Activated CD8-positive, alpha-beta memory T cell treated with anti-CD3 and anti-CD28 coated beads, Interleukin-2, amount 50 U/mL, for 1 hour (primary cell): ENCODE results near the gene CYBRD1.

Experiments
- DNase-seq: peaks from one replicate; pipeline ENCODE4 v3.0.0-alpha.2; 2020; ENCODE audit errors: extremely low read depth

Gene CYBRD1

GRCh38 chr2:171553858-171554257, 31.6 kb downstream of the CYBRD1 start:
- no peak for DNase-seq

GRCh38 chr2:171554991-171555615, 32.8 kb downstream of the CYBRD1 start:
- no peak for DNase-seq

GRCh38 chr2:171557363-171557762, 35.1 kb downstream of the CYBRD1 start:
- DNase-seq, result no peak

GRCh38 chr2:171563301-171563700, 41.0 kb downstream of the CYBRD1 start:
- no peak for DNase-seq

- no peak for DNase-seq
Measured at GRCh38 chr2:171564463-171564862, 42.2 kb downstream of the CYBRD1 start.

GRCh38 chr2:171566057-171566456, 43.8 kb downstream of the CYBRD1 start:
- no peak for DNase-seq

- DNase-seq, result no peak
Measured at GRCh38 chr2:171566753-171567152, 44.5 kb downstream of the CYBRD1 start.

GRCh38 chr2:171568089-171568488, 45.8 kb downstream of the CYBRD1 start:
- no peak for DNase-seq

GRCh38 chr2:171571721-171572120, 49.4 kb downstream of the CYBRD1 start:
- DNase-seq, result no peak

- DNase-seq, result peak; percentile 41
Measured at GRCh38 chr2:171574149-171574795, 52.0 kb downstream of the CYBRD1 start.

- no peak for DNase-seq
Measured at GRCh38 chr2:171575606-171576005, 53.3 kb downstream of the CYBRD1 start.

- no peak for DNase-seq
Measured at GRCh38 chr2:171578127-171578803, 56.0 kb downstream of the CYBRD1 start.

- no peak for DNase-seq
Measured at GRCh38 chr2:171579481-171579880, 57.2 kb downstream of the CYBRD1 start.

GRCh38 chr2:171583566-171583965, 61.3 kb downstream of the CYBRD1 start:
- no peak for DNase-seq

GRCh38 chr2:171584001-171584400, 61.7 kb downstream of the CYBRD1 start:
- DNase-seq, result no peak

GRCh38 chr2:171587132-171587531, 64.9 kb downstream of the CYBRD1 start:
- DNase-seq, result no peak

- DNase-seq, result no peak
Measured at GRCh38 chr2:171587567-171587966, 65.3 kb downstream of the CYBRD1 start.

GRCh38 chr2:171590116-171590515, 67.8 kb downstream of the CYBRD1 start:
- DNase-seq, result no peak

GRCh38 chr2:171592036-171592555, 69.8 kb downstream of the CYBRD1 start:
- DNase-seq, result no peak

- no peak for DNase-seq
Measured at GRCh38 chr2:171595456-171595855, 73.2 kb downstream of the CYBRD1 start.

GRCh38 chr2:171595896-171596295, 73.6 kb downstream of the CYBRD1 start:
- DNase-seq, result no peak

GRCh38 chr2:171598713-171599319, 76.5 kb downstream of the CYBRD1 start:
- DNase-seq, result no peak
